ENCODE results near the gene PAK1. TPM values are rescaled to one million over a fixed set of nuclear protein-coding genes. Genes with fewer than 3 reads are reported as not detected.

Gene PAK1
- total and polyA plus RNA-seq, 2 donors (not counting 1 experiment from before 2014, with no cell fraction given), result 11.9 to 23.4 TPM

DNA sequence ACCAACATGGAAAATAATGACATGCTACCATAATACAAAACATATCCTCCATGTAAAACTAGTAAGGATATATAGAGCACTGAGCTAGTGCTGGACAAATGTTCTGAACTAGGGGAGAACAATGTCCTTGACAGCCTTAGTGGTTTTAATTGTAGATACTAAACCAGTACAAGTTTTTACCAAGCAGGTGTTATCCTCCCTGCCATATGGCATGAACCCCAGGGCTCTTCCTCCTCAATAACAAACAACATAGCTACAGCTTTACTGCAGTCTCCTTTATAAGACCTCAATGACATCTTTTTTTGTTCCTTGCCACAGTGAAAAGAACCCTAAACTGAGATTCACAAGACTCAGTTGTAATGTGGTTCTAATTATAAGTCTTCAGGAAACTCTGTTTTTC lies 102.2 kb downstream of the PAK1 start:
- H3K4me1 Mint-ChIP-seq, result no peaks in the 10 kb centered on the region
- intact Hi-C loops (cut with micrococcal nuclease), result no loop called here
- no peaks in the 10 kb centered on the region for H3K27me3 Mint-ChIP-seq
- TF ChIP-seq, protein P1, sequence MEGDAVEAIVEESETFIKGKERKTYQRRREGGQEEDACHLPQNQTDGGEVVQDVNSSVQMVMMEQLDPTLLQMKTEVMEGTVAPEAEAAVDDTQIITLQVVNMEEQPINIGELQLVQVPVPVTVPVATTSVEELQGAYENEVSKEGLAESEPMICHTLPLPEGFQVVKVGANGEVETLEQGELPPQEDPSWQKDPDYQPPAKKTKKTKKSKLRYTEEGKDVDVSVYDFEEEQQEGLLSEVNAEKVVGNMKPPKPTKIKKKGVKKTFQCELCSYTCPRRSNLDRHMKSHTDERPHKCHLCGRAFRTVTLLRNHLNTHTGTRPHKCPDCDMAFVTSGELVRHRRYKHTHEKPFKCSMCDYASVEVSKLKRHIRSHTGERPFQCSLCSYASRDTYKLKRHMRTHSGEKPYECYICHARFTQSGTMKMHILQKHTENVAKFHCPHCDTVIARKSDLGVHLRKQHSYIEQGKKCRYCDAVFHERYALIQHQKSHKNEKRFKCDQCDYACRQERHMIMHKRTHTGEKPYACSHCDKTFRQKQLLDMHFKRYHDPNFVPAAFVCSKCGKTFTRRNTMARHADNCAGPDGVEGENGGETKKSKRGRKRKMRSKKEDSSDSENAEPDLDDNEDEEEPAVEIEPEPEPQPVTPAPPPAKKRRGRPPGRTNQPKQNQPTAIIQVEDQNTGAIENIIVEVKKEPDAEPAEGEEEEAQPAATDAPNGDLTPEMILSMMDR (IDR thresholded peaks at IDR 0.05), result no peak
- no peak for TF ChIP-seq EZH2 (IDR thresholded peaks at IDR 0.05; ENCODE audit: borderline replicate concordance, insufficient read depth, low read depth, low read length, poor library complexity, severe bottlenecking)
- no peak overlapping the region for H3K4me3 ChIP-seq (ENCODE audit: control extremely low read depth in 1 of 5, extremely low read depth in 1 of 5, insufficient read depth in 1 of 5, low read depth in 2 of 5, low read length in 4 of 5)
- H3K9me3 Mint-ChIP-seq (ENCODE audit: insufficient read depth), result no peaks in the 10 kb centered on the region
- ChIA-PET CTCF (interaction anchor here (1.0 kb wide), 1 partner anchor 9 kb away, joined by 3 read pairs; no protein-coding TSS in a partner anchor), POLR2A (no interaction called here)
- H3K9ac ChIP-seq (ENCODE audit: low read length), result no peak overlapping the region
- no peaks in the 10 kb centered on the region for H3K79me2 ChIP-seq (ENCODE audit: control insufficient read depth, insufficient read depth, low read length)
- H3K27ac ChIP-seq (ENCODE audit: low read length in 2 of 2), result no peak overlapping the region
- H3K27me3 ChIP-seq (replicated peaks in 1 of 4; ENCODE audit: control extremely low read depth in 1 of 4, control insufficient read depth in 3 of 4, insufficient read depth in 4 of 4, low read length in 3 of 4), result no peaks in the 10 kb centered on the region
- no peak overlapping the region for H2AFZ ChIP-seq (ENCODE audit: insufficient read depth, low read depth, low read length, poor library complexity, severe bottlenecking)
- H3K9me3 ChIP-seq (ENCODE audit: control extremely low read depth in 1 of 3, control insufficient read depth in 2 of 3, insufficient read depth in 1 of 3, low read length in 2 of 3), result no peaks in the 10 kb centered on the region
- no peak overlapping the region for H3K4me2 ChIP-seq (replicated peaks; ENCODE audit: low read depth, low read length, poor library complexity, severe bottlenecking)
- no peak for DNase-seq
- H3K36me3 ChIP-seq (replicated peaks in 1 of 2; ENCODE audit: control extremely low read depth in 1 of 2, control insufficient read depth in 1 of 2, extremely low read depth in 1 of 2, insufficient read depth in 2 of 2, low read length in 1 of 2), result peaks cover 13 to 20% of the 10 kb centered on the region in 2 experiments
- no peak overlapping the region for H3K4me3 Mint-ChIP-seq
- H3K27ac Mint-ChIP-seq, result no peak overlapping the region
- H3K4me1 ChIP-seq (ENCODE audit: control insufficient read depth in 2 of 2, insufficient read depth in 2 of 2, low read length in 2 of 2), result no peaks in the 10 kb centered on the region
- H4K20me1 ChIP-seq (ENCODE audit: control insufficient read depth, insufficient read depth, low read length, poor library complexity, severe bottlenecking), result no peaks in the 10 kb centered on the region
- no peak for ATAC-seq (ENCODE audit: low read depth)

DNA sequence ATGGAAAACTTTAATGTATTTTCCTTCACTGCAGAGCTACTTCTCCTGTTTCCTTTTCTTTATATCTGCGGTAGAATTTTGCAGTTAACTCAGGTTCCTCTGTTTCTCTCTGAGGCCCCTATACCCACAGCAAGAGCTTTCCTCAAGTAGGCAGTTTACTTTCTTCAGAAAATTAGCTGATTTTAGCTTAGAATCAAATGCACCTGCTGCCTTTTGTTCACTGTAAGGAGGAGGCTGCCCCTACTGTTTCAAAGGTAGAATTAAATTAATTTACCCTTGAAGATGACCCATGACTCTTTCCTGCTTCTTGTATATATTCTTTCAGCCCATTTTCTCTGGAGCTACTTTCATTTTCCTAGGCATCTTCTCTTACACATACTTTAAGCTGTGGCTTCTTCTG lies 103.7 kb downstream of the PAK1 start:
- no peak overlapping the region for H3K4me3 Mint-ChIP-seq

More for the DNA sequence above, 103.7 kb downstream of the PAK1 start:
- Histone ChIP-seq H3K9ac (ENCODE audit: low read length) (no peak overlapping the region), H3K9me3 (ENCODE audit: control extremely low read depth in 1 of 3, control insufficient read depth in 2 of 3, insufficient read depth in 1 of 3, low read length in 2 of 3) (no peaks in the 10 kb centered on the region), H3K27me3 (replicated peaks in 1 of 4; ENCODE audit: control extremely low read depth in 1 of 4, control insufficient read depth in 3 of 4, insufficient read depth in 4 of 4, low read length in 3 of 4) (no peaks in the 10 kb centered on the region), H3K27ac (ENCODE audit: low read length in 2 of 2) (no peak overlapping the region), H3K4me1 (ENCODE audit: control insufficient read depth in 2 of 2, insufficient read depth in 2 of 2, low read length in 2 of 2) (no peaks in the 10 kb centered on the region), H4K20me1 (ENCODE audit: control insufficient read depth, insufficient read depth, low read length, poor library complexity, severe bottlenecking) (no peaks in the 10 kb centered on the region), H3K36me3 (replicated peaks in 1 of 2; ENCODE audit: control extremely low read depth in 1 of 2, control insufficient read depth in 1 of 2, extremely low read depth in 1 of 2, insufficient read depth in 2 of 2, low read length in 1 of 2) (peaks cover 13 to 17% of the 10 kb centered on the region in 2 experiments), H3K4me2 (replicated peaks; ENCODE audit: low read depth, low read length, poor library complexity, severe bottlenecking) (no peak overlapping the region), H3K79me2 (ENCODE audit: control insufficient read depth, insufficient read depth, low read length) (no peaks in the 10 kb centered on the region), H2AFZ (ENCODE audit: insufficient read depth, low read depth, low read length, poor library complexity, severe bottlenecking) (no peak overlapping the region), H3K4me3 (ENCODE audit: control extremely low read depth in 1 of 5, extremely low read depth in 1 of 5, insufficient read depth in 1 of 5, low read depth in 2 of 5, low read length in 4 of 5) (no peak overlapping the region)
- intact Hi-C loops (cut with micrococcal nuclease), result no loop called here
- POLR2A ChIA-PET, result no interaction called here
- DNase-seq (no peak), ATAC-seq (ENCODE audit: low read depth) (no peak)
- Mint-ChIP-seq H3K27ac (no peak overlapping the region), H3K27me3 (no peaks in the 10 kb centered on the region), H3K9me3 (ENCODE audit: insufficient read depth) (no peaks in the 10 kb centered on the region), H3K4me1 (no peaks in the 10 kb centered on the region)
- WGBS (ENCODE audit: insufficient coverage), result 80% methylated on average over 1 of the region's 1 CpG
- CTCF ChIA-PET, result no interaction called here
- TF ChIP-seq, protein P1 (IDR thresholded peaks at IDR 0.05), result no peak
- TF ChIP-seq EZH2 (IDR thresholded peaks at IDR 0.05; ENCODE audit: borderline replicate concordance, insufficient read depth, low read depth, low read length, poor library complexity, severe bottlenecking), result no peak

Data from B cell (primary cell).